Measurements from ENCODE around the gene SLIT3.

Gene SLIT3

DNA sequence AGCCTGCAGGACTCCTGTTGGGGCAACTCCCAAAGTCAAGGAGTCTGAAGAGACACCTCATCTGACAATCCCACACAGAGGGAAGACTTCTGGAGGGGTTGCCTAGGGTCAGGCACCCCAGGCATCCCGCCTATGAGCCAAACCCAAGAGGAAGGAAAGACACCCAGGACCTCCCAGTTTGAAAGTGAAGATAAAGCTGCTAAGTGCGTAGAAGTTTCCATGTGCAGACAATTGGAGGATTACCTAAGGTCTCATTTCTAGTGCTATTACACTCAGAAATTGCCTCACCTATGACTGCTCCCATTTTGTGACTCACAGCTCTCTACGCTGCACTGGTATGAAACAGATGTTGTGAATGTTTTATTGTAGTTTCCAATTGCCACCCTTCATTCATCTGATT lies 322.9 kb downstream of the SLIT3 start:
- Histone ChIP-seq H3K9ac (ENCODE audit: low read depth, low read length) (no peak overlapping the region), H3K4me1 (ENCODE audit: insufficient read depth, low read length) (peaks cover 11% of the 10 kb centered on the region; the same call in 1 of the 2 replicates), H3K27me3 (ENCODE audit: insufficient read depth, low read length) (no peaks in the 10 kb centered on the region), H3K36me3 (ENCODE audit: insufficient read depth, low read depth, low read length) (no peaks in the 10 kb centered on the region), H3K4me3 (ENCODE audit: low read length) (no peak overlapping the region), H3K9me3 (ENCODE audit: insufficient read depth, low read depth, low read length) (no peaks in the 10 kb centered on the region), H3K27ac (ENCODE audit: low read length) (no peak overlapping the region)

DNA sequence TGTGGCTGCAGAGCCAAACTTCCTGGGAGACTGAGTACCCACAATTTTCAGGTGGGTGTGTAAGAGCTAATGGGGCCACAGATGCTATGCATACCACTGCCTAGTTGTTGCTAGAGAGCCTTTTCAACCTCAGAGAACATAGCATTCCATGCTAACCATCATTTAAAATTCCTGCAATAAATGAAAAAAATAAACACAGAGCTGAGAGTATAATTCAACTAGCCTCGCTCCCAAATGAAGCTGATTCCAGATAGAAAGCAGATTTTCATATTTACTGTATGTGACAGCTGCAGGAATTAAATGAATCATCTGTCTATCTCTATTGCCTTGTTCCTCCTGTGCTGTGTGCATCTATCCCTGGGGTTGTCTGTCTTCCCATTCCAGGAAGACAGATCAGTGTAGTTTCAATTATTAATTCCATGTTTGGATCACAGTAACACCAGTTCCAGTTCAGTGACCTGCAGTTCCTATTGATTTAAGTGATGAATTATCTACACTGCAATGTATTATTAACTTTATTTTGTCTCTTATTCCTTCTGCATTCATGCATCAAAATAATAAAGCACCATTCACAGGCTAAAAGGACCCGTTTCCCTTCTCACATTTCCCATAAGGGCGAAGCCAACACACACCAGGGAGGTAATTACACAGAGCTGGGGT lies 324.5 kb downstream of the SLIT3 start:
- Histone ChIP-seq H3K27ac (ENCODE audit: low read length) (no peak overlapping the region), H3K27me3 (ENCODE audit: insufficient read depth, low read length) (no peaks in the 10 kb centered on the region; the same call in 1 of the 2 replicates), H3K4me3 (ENCODE audit: low read length) (no peak overlapping the region), H3K9me3 (ENCODE audit: insufficient read depth, low read depth, low read length) (no peaks in the 10 kb centered on the region), H3K36me3 (ENCODE audit: insufficient read depth, low read depth, low read length) (no peaks in the 10 kb centered on the region), H3K4me1 (ENCODE audit: insufficient read depth, low read length) (peaks cover 6% of the 10 kb centered on the region; the same call in 1 of the 2 replicates), H3K9ac (ENCODE audit: low read depth, low read length) (no peak overlapping the region)

DNA sequence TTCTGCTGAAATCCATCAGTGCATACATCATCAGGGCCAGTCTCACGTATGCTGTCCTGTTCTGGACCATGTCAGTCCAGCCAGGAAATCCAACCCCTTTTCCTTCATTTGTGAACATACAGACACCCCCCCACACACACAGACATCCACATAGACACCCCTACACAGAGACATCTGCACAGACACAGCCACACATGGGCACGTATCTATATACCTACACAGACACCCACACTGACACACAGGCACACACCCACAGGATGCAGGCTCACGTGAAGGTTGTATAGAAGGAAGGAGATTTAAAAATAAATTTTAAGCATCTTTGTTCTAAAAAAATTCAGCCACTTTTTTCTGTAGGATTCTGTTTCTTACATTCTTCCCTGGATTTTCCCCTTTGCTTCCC lies 325.6 kb downstream of the SLIT3 start:
- Histone ChIP-seq H3K4me3 (ENCODE audit: low read length) (no peak overlapping the region), H3K36me3 (ENCODE audit: insufficient read depth, low read depth, low read length) (no peaks in the 10 kb centered on the region), H3K9ac (ENCODE audit: low read depth, low read length) (no peak overlapping the region), H3K9me3 (ENCODE audit: insufficient read depth, low read depth, low read length) (no peaks in the 10 kb centered on the region), H3K27me3 (ENCODE audit: insufficient read depth, low read length) (no peaks in the 10 kb centered on the region; the same call in 1 of the 2 replicates), H3K27ac (ENCODE audit: low read length) (no peak overlapping the region), H3K4me1 (ENCODE audit: insufficient read depth, low read length) (peaks cover 6% of the 10 kb centered on the region; the same call in 1 of the 2 replicates)

DNA sequence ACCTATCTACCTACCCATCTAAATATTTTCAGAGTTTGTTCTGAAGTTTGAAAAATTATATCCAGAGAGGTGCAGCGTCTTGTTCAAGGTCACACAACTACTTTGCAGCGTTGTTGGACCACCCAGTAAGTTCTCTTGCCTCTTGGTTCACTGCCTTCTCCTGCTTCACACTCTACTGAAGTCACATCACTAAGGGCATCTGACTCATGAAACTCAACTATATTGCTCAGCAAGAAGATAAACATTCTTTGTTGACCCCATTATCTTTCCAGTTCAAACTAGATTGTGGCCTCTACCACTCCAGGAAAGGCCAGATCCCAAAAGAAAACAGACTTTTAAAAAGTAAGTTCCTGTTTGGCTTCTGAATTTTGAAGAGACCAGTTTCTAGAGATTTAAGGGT lies 326.9 kb downstream of the SLIT3 start:
- Histone ChIP-seq H3K4me3 (ENCODE audit: low read length) (no peak overlapping the region), H3K4me1 (ENCODE audit: insufficient read depth, low read length) (peaks cover 6% of the 10 kb centered on the region; the same call in 1 of the 2 replicates), H3K9ac (ENCODE audit: low read depth, low read length) (no peak overlapping the region), H3K27ac (ENCODE audit: low read length) (no peak overlapping the region), H3K36me3 (ENCODE audit: insufficient read depth, low read depth, low read length) (no peaks in the 10 kb centered on the region), H3K9me3 (ENCODE audit: insufficient read depth, low read depth, low read length) (no peaks in the 10 kb centered on the region), H3K27me3 (ENCODE audit: insufficient read depth, low read length) (no peaks in the 10 kb centered on the region; the same call in 1 of the 2 replicates)

DNA sequence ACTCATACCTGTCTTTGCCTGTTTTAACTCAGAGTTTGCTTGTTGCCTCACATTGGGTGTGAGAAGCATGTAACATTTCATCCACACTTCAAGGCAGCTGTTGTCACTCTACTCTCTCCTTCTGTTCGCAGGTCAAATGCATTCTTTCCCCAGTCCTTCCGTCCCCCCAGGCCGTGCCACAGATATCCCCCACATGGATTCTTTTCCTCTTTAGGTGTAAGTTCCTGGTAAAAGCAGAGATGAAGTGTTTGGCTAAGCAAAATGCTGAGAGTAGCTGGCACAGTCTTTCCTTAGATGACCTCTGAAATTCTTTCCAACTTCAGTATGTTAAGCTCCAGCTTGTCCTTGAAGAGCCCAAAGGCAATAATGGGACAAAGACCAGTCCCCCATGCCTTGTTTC lies 328.2 kb downstream of the SLIT3 start:
- Histone ChIP-seq H3K4me1 (ENCODE audit: insufficient read depth, low read length) (peaks cover 6% of the 10 kb centered on the region; the same call in 1 of the 2 replicates), H3K9me3 (ENCODE audit: insufficient read depth, low read depth, low read length) (no peaks in the 10 kb centered on the region), H3K27ac (ENCODE audit: low read length) (no peak overlapping the region), H3K4me3 (ENCODE audit: low read length) (no peak overlapping the region), H3K9ac (ENCODE audit: low read depth, low read length) (no peak overlapping the region), H3K27me3 (ENCODE audit: insufficient read depth, low read length) (no peaks in the 10 kb centered on the region; the same call in 1 of the 2 replicates), H3K36me3 (ENCODE audit: insufficient read depth, low read depth, low read length) (no peaks in the 10 kb centered on the region)

DNA sequence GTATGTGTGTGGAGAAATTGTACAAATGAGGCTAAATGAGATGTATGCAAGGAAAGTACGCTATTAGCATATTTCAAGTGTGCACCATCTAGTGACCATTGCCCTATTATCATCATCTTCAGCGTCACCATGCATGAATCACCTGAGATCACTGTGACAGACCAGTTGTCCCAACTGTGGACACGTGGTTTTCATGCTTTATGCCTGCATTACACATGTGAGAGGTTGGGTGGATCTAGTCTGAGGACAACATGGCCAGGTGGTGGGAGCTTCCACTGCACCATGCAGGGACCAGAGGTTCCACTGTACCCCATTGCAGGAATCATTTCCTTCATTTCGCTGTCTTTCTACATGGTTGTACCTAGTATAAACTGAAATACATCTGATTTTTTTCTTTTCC lies 329.8 kb downstream of the SLIT3 start:
- H3K4me3 ChIP-seq (ENCODE audit: low read length), result no peak overlapping the region
- H3K9ac ChIP-seq (ENCODE audit: low read depth, low read length), result no peak overlapping the region
- no peaks in the 10 kb centered on the region; the same call in 1 of the 2 replicates for H3K27me3 ChIP-seq (ENCODE audit: insufficient read depth, low read length)

DNA sequence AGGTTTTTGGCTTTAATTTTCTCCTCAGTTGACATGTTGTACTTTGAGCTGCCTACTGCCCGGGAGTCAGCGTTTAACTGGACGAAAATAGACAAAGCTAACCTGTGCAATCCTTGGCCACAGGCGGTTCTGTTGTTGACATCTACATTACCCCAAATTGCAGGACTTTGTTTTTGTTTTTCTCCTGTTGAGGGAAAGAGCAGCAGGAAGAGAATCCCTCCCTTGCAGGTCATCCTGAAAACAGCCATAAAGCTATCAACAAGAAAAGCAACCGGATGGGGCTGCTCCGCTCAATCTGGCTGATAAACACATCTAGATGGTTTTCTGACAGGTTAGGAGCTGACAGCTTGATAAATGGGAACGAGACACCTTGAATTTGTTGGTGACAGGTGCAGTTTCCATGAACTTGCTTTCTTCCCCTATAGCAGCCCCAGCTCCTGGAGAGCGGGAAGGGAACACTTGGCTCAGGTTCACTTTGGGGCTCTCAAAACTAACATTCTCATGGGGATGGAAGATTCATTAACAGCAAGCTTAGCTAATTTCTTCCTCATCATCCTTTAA lies 331.5 kb downstream of the SLIT3 start:
- no peak overlapping the region for H3K4me3 ChIP-seq (ENCODE audit: low read length)
- no peak overlapping the region for H3K9ac ChIP-seq (ENCODE audit: low read depth, low read length)
- no peak overlapping the region for H3K27ac ChIP-seq (ENCODE audit: low read length)
- no peaks in the 10 kb centered on the region; the same call in 1 of the 2 replicates for H3K27me3 ChIP-seq (ENCODE audit: insufficient read depth, low read length)
- H3K9me3 ChIP-seq (ENCODE audit: insufficient read depth, low read depth, low read length), result no peaks in the 10 kb centered on the region
- H3K36me3 ChIP-seq (ENCODE audit: insufficient read depth, low read depth, low read length), result no peaks in the 10 kb centered on the region
- H3K4me1 ChIP-seq (ENCODE audit: insufficient read depth, low read length), result no peaks in the 10 kb centered on the region

More for the DNA sequence above, 329.8 kb downstream of the SLIT3 start:
- peaks cover 2% of the 10 kb centered on the region; the same call in 1 of the 2 replicates for H3K4me1 ChIP-seq (ENCODE audit: insufficient read depth, low read length)
- no peaks in the 10 kb centered on the region for H3K36me3 ChIP-seq (ENCODE audit: insufficient read depth, low read depth, low read length)
- H3K27ac ChIP-seq (ENCODE audit: low read length), result no peak overlapping the region
- H3K9me3 ChIP-seq (ENCODE audit: insufficient read depth, low read depth, low read length), result no peaks in the 10 kb centered on the region

DNA sequence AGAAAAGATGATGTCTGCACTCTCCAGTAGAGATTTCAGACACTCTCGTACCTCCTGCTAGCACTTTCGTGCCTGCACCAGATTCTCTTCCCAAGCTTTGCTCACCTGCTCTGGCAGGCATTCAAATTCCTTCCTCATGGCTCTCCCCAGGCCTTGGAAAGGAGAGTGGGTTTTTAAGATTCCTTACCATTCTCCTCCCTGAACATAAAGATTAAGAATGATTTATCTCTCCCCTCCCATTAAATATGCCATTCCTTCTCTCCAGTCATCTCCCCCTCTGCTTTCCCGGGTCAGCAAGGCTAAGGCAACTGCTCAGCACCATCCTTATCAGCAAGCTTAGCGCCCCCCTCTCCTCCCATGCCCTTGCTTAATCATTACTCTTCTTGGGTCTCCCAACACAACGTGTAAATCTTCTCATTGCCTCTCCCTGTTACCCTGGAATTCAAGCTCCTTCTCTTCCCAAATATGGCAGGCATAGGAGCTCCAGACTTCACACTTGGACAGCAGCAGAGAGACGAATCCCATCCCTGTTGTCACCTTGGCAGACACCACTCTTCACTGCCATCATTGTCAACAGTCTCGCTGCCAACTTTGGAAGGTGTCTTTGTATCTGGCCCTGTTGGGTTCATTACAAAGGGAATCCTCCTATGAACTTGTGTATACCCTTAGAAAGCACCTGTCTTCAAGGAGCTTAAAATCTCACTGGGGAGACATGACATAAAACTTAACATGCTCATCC lies 332.9 kb downstream of the SLIT3 start:
- H3K27me3 ChIP-seq (ENCODE audit: insufficient read depth, low read length), result no peaks in the 10 kb centered on the region; the same call in 1 of the 2 replicates
- H3K4me3 ChIP-seq (ENCODE audit: low read length), result no peak overlapping the region
- no peaks in the 10 kb centered on the region for H3K9me3 ChIP-seq (ENCODE audit: insufficient read depth, low read depth, low read length)
- H3K27ac ChIP-seq (ENCODE audit: low read length), result no peak overlapping the region
- no peaks in the 10 kb centered on the region for H3K36me3 ChIP-seq (ENCODE audit: insufficient read depth, low read depth, low read length)
- H3K9ac ChIP-seq (ENCODE audit: low read depth, low read length), result no peak overlapping the region
- H3K4me1 ChIP-seq (ENCODE audit: insufficient read depth, low read length), result no peaks in the 10 kb centered on the region

DNA sequence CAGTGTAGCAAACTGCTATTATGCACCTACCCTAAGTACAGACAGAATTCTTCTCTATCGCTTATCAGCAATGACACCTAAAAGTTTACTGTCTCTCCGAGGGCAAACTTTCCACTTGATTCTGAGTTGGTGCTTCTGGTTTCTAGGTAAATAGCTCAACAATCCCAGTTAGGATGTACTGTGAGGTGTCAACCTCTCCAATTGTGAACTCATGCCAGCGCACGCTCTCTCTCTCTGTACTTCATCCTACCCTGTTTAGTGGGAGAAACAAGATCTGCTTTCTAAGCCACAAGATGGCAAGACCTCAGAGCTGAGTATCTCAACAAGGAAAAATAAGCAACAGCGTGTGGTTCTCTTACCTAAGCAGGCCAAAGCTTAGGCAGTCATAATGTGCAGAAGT lies 335.3 kb downstream of the SLIT3 start:
- Histone ChIP-seq H3K27ac (ENCODE audit: low read length) (no peak overlapping the region), H3K4me3 (ENCODE audit: low read length) (no peak overlapping the region), H3K27me3 (ENCODE audit: insufficient read depth, low read length) (no peaks in the 10 kb centered on the region), H3K9me3 (ENCODE audit: insufficient read depth, low read depth, low read length) (no peaks in the 10 kb centered on the region), H3K4me1 (ENCODE audit: insufficient read depth, low read length) (no peaks in the 10 kb centered on the region; the same call in 1 of the 2 replicates), H3K36me3 (ENCODE audit: insufficient read depth, low read depth, low read length) (no peaks in the 10 kb centered on the region), H3K9ac (ENCODE audit: low read depth, low read length) (no peak overlapping the region)

DNA sequence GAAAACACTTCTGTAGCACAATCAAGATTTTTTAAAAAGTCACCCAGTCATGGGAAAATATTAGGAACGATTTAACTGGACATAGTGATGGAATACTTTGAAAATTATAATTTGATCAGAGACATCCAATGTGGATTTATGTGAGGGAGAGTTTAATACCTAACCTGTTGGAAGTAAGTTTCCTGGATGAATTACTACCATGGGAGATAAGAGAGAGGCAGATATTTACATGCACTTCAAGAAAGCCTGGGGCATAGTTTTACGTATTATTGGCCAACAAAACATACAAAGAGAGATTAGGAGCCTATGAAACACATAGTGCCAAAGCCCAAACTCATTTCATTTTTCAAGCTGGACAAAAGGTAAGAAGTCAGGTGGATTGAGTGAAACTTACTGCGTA lies 336.8 kb downstream of the SLIT3 start:
- H3K27me3 ChIP-seq (ENCODE audit: insufficient read depth, low read length), result no peaks in the 10 kb centered on the region
- H3K36me3 ChIP-seq (ENCODE audit: insufficient read depth, low read depth, low read length), result no peaks in the 10 kb centered on the region
- H3K27ac ChIP-seq (ENCODE audit: low read length), result no peak overlapping the region
- no peak overlapping the region for H3K4me3 ChIP-seq (ENCODE audit: low read length)
- H3K9ac ChIP-seq (ENCODE audit: low read depth, low read length), result no peak overlapping the region
- H3K4me1 ChIP-seq (ENCODE audit: insufficient read depth, low read length), result no peaks in the 10 kb centered on the region; the same call in 1 of the 2 replicates
- H3K9me3 ChIP-seq (ENCODE audit: insufficient read depth, low read depth, low read length), result no peaks in the 10 kb centered on the region

DNA sequence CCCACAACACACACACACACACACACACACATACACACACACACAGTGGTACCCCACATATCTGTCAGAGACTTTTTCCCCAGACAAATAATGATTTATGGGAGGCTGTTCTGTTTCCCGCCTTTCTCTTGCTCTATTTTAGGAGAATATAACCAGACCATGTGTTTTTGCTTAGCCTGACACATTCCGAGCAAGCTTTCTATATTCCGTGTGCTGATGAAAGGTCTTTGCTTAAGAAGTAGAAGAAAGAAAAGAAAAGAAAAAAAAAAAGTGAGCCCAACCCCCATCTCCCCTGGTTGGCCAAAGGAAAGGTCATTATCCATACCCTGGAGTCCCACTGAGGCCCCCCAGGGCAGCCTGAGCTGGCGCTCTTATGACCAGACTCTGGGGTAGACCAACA lies 338.6 kb downstream of the SLIT3 start:
- Histone ChIP-seq H3K9ac (ENCODE audit: low read depth, low read length) (no peak overlapping the region), H3K27me3 (ENCODE audit: insufficient read depth, low read length) (no peaks in the 10 kb centered on the region), H3K27ac (ENCODE audit: low read length) (no peak overlapping the region), H3K9me3 (ENCODE audit: insufficient read depth, low read depth, low read length) (no peaks in the 10 kb centered on the region), H3K36me3 (ENCODE audit: insufficient read depth, low read depth, low read length) (no peaks in the 10 kb centered on the region), H3K4me1 (ENCODE audit: insufficient read depth, low read length) (no peaks in the 10 kb centered on the region; the same call in 1 of the 2 replicates), H3K4me3 (ENCODE audit: low read length) (no peak overlapping the region)

All from iPS-20b (cell line).